ENCODE results near the gene FAM174C.
A peak's percentile ranks its signal among the peaks of the same experiment; 100 is the strongest.

GRCh38 chr19:1251330-1252220 lies 23.8 kb upstream of the FAM174C start:
- TF ChIP-seq CTCF (IDR thresholded peaks at IDR 0.05) (no peak), POLR2A (IDR thresholded peaks at IDR 0.05) (peak in 1 of 2 donors; percentile 18)
